ENCODE results near the gene SH3RF3. TPM values are rescaled to one million over a fixed set of nuclear protein-coding genes. Genes with fewer than 3 reads are reported as not detected.

Gene SH3RF3
- total and polyA plus RNA-seq, 9 of the 15 experiments (the other 6 are each of a cell fraction or from before 2014, with no cell fraction given) = 0.02 TPM; not detected in 8

- Histone ChIP-seq H3K27me3 (ENCODE audit: control insufficient read depth in 2 of 2, insufficient read depth in 2 of 2, low read length in 2 of 2) (peaks cover 6 to 55% of the 10 kb centered on the region in 2 experiments; a peak in 4 of 5 replicates), H3K9me1 (ENCODE audit: control insufficient read depth, insufficient read depth, low read length) (no peaks in the 10 kb centered on the region), H3K27ac (ENCODE audit: extremely low read depth, low read depth, low read length) (no peak overlapping the region), H3K4me3 (no peak overlapping the region), H3K9ac (ENCODE audit: insufficient read depth in 1 of 2, low read depth in 2 of 2, low read length in 2 of 2) (no peak overlapping the region), H3K4me2 (ENCODE audit: insufficient read depth, low read length) (no peak overlapping the region), H3K9me3 (replicated peaks; ENCODE audit: control insufficient read depth, insufficient read depth, low read depth, low read length) (no peaks in the 10 kb centered on the region), H2AFZ (ENCODE audit: low read depth, low read length) (no peak overlapping the region), H4K20me1 (replicated peaks; ENCODE audit: control insufficient read depth, insufficient read depth, low read length) (0 out of 2 replicates have a peak, but pooled peaks cover 2% of the 10 kb centered on the region), H3K36me3 (ENCODE audit: control insufficient read depth, insufficient read depth, low read length) (no peaks in the 10 kb centered on the region), H3K4me1 (replicated peaks in 1 of 2; ENCODE audit: control insufficient read depth in 2 of 2, insufficient read depth in 2 of 2, low read length in 2 of 2) (no peaks in the 10 kb centered on the region; a peak in 2 of 5 replicates), H3K79me2 (ENCODE audit: control insufficient read depth, insufficient read depth, low read length) (no peaks in the 10 kb centered on the region)
- FAIRE-seq (no peak), ATAC-seq (no peak), DNase-seq (ENCODE audit: extremely low read depth in 1 of 4, low spot score in 3 of 4) (no peak)
- intact Hi-C loops (cut with micrococcal nuclease) = no loop called here
- 7% methylated on average over 16 of the region's 16 CpGs for WGBS (ENCODE audit: insufficient coverage, low coverage, missing lambda C conversion rate)
- BruUV-seq (replicated peaks) = no TSS peak
- ChIA-PET POLR2A (interaction anchor here (0.7 kb wide), 1 partner anchor 216 kb away, joined by 3 read pairs; no protein-coding TSS in a partner anchor), CTCF (ENCODE audit: low intra/inter-chr PET ratio) (no interaction called here)
- no peak for TF ChIP-seq CHCHD3 (CRISPR knock-in tag; IDR thresholded peaks at IDR 0.05)
- TF ChIP-seq CBFB (CRISPR knock-in tag; IDR thresholded peaks at IDR 0.05) = no peak
- TF ChIP-seq RFX7 (CRISPR knock-in tag; IDR thresholded peaks at IDR 0.05) = no peak
- no peak for TF ChIP-seq BCLAF1 (IDR thresholded peaks at IDR 0.05; ENCODE audit: borderline replicate concordance in 1 of 2, control insufficient read depth in 1 of 2, low read depth in 2 of 2, low read length in 1 of 2)
- TF ChIP-seq ZBTB1 (CRISPR knock-in tag; IDR thresholded peaks at IDR 0.05; ENCODE audit: borderline replicate concordance, low read depth) = no peak
- TF ChIP-seq CREB1 (IDR thresholded peaks at IDR 0.05) = no peak
- TF ChIP-seq CREB1 (CRISPR knock-in tag; IDR thresholded peaks at IDR 0.05) = no peak
- no peak for TF ChIP-seq RBM15 (IDR thresholded peaks at IDR 0.05; ENCODE audit: insufficient read depth, low read length)
- TF ChIP-seq BDP1 (IDR thresholded peaks at IDR 0.05; ENCODE audit: insufficient read depth, insufficient read length) = no peak
- in situ Hi-C loops (cut with MboI) = no loop called here
These were observed 141.7 kb downstream of the SH3RF3 start for GRCh38 chr2:109270505-109271312.
